Measurements from ENCODE around the gene RBP4.

RBP4 gene

GRCh38 chr10:93567277-93568104 is 33.5 kb downstream of the RBP4 start:
- H2AFZ ChIP-seq (ENCODE audit: low read length), result no peak overlapping the region

GRCh38 chr10:93566435-93567276 is 34.4 kb downstream of the RBP4 start, which contains the start of gene FFAR4:
Gene FFAR4 (plus strand): TSS chr10:93566665. CDS start chr10:93566721, 56 bp downstream.
- Histone ChIP-seq H3K9me3 (replicated peaks; ENCODE audit: insufficient read depth, low read length) (no peaks in the 10 kb centered on the region), H3K27me3 (replicated peaks; ENCODE audit: insufficient read depth, low read length) (no peaks in the 10 kb centered on the region), H3F3A (ENCODE audit: insufficient read depth, low read length) (no peaks in the 10 kb centered on the region), H3K79me2 (ENCODE audit: low read length) (no peaks in the 10 kb centered on the region), H4K20me1 (ENCODE audit: insufficient read depth, low read length) (no peaks in the 10 kb centered on the region), H3K9me2 (replicated peaks; ENCODE audit: insufficient read depth, low read length) (no peaks in the 10 kb centered on the region), H3K4me2 (ENCODE audit: low read depth, low read length) (no peak within 1 kb of the TSS), H2AFZ (ENCODE audit: low read length) (no peak within 1 kb of the TSS), H3K4me3 (ENCODE audit: low read length) (no peak within 1 kb of the TSS), H3K27ac (ENCODE audit: low read length) (no peak within 1 kb of the TSS), H3K9ac (ENCODE audit: low read length) (no peak within 1 kb of the TSS), H3K36me3 (replicated peaks; ENCODE audit: insufficient read depth, low read length) (no peaks in the 10 kb centered on the region), H3K4me1 (ENCODE audit: low read length) (no peaks in the 10 kb centered on the region)
- TF ChIP-seq EZH2phosphoT487 (IDR thresholded peaks at IDR 0.05; ENCODE audit: low read length), result no peak
- TF ChIP-seq, protein P1, sequence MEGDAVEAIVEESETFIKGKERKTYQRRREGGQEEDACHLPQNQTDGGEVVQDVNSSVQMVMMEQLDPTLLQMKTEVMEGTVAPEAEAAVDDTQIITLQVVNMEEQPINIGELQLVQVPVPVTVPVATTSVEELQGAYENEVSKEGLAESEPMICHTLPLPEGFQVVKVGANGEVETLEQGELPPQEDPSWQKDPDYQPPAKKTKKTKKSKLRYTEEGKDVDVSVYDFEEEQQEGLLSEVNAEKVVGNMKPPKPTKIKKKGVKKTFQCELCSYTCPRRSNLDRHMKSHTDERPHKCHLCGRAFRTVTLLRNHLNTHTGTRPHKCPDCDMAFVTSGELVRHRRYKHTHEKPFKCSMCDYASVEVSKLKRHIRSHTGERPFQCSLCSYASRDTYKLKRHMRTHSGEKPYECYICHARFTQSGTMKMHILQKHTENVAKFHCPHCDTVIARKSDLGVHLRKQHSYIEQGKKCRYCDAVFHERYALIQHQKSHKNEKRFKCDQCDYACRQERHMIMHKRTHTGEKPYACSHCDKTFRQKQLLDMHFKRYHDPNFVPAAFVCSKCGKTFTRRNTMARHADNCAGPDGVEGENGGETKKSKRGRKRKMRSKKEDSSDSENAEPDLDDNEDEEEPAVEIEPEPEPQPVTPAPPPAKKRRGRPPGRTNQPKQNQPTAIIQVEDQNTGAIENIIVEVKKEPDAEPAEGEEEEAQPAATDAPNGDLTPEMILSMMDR (IDR thresholded peaks at IDR 0.05; ENCODE audit: low read length), result no peak
- TF ChIP-seq EZH2 (optimal IDR thresholded peaks at IDR 0.05; ENCODE audit: low read depth, low read length), result no peak
- no peak for DNase-seq

More at GRCh38 chr10:93567277-93568104, 33.5 kb downstream of the RBP4 start:
- Histone ChIP-seq H3K9me2 (replicated peaks; ENCODE audit: insufficient read depth, low read length) (no peaks in the 10 kb centered on the region), H3K27me3 (replicated peaks; ENCODE audit: insufficient read depth, low read length) (no peaks in the 10 kb centered on the region), H3K9ac (ENCODE audit: low read length) (no peak overlapping the region), H3K9me3 (replicated peaks; ENCODE audit: insufficient read depth, low read length) (no peaks in the 10 kb centered on the region), H4K20me1 (ENCODE audit: insufficient read depth, low read length) (no peaks in the 10 kb centered on the region), H3K4me2 (ENCODE audit: low read depth, low read length) (no peak overlapping the region), H3K4me1 (ENCODE audit: low read length) (no peaks in the 10 kb centered on the region), H3K36me3 (replicated peaks; ENCODE audit: insufficient read depth, low read length) (no peaks in the 10 kb centered on the region), H3K27ac (ENCODE audit: low read length) (no peak overlapping the region), H3K79me2 (ENCODE audit: low read length) (no peaks in the 10 kb centered on the region), H3F3A (ENCODE audit: insufficient read depth, low read length) (no peaks in the 10 kb centered on the region), H3K4me3 (ENCODE audit: low read length) (no peak overlapping the region)
- DNase-seq, result no peak
- TF ChIP-seq, protein P1 (IDR thresholded peaks at IDR 0.05; ENCODE audit: low read length), result no peak
- TF ChIP-seq EZH2 (optimal IDR thresholded peaks at IDR 0.05; ENCODE audit: low read depth, low read length) (no peak), EZH2phosphoT487 (IDR thresholded peaks at IDR 0.05; ENCODE audit: low read length) (no peak)

- Histone ChIP-seq H4K20me1 (ENCODE audit: insufficient read depth, low read length) (no peaks in the 10 kb centered on the region), H3K4me2 (ENCODE audit: low read depth, low read length) (no peak overlapping the region), H3K9ac (ENCODE audit: low read length) (no peak overlapping the region), H3K27ac (ENCODE audit: low read length) (no peak overlapping the region), H2AFZ (ENCODE audit: low read length) (no peak overlapping the region), H3K27me3 (replicated peaks; ENCODE audit: insufficient read depth, low read length) (no peaks in the 10 kb centered on the region), H3F3A (ENCODE audit: insufficient read depth, low read length) (no peaks in the 10 kb centered on the region), H3K4me1 (ENCODE audit: low read length) (no peaks in the 10 kb centered on the region), H3K4me3 (ENCODE audit: low read length) (no peak overlapping the region), H3K9me2 (replicated peaks; ENCODE audit: insufficient read depth, low read length) (no peaks in the 10 kb centered on the region), H3K36me3 (replicated peaks; ENCODE audit: insufficient read depth, low read length) (no peaks in the 10 kb centered on the region), H3K9me3 (replicated peaks; ENCODE audit: insufficient read depth, low read length) (no peaks in the 10 kb centered on the region), H3K79me2 (ENCODE audit: low read length) (no peaks in the 10 kb centered on the region)
- no peak for DNase-seq
- TF ChIP-seq EZH2 (optimal IDR thresholded peaks at IDR 0.05; ENCODE audit: low read depth, low read length) (no peak), EZH2phosphoT487 (IDR thresholded peaks at IDR 0.05; ENCODE audit: low read length) (no peak)
- TF ChIP-seq, protein P1 (IDR thresholded peaks at IDR 0.05; ENCODE audit: low read length), result no peak
These were observed 35.6 kb downstream of the RBP4 start for GRCh38 chr10:93565446-93565845.

All from MM.1S (cell line).